Measurements from ENCODE around the gene VPS33B.

DNA sequence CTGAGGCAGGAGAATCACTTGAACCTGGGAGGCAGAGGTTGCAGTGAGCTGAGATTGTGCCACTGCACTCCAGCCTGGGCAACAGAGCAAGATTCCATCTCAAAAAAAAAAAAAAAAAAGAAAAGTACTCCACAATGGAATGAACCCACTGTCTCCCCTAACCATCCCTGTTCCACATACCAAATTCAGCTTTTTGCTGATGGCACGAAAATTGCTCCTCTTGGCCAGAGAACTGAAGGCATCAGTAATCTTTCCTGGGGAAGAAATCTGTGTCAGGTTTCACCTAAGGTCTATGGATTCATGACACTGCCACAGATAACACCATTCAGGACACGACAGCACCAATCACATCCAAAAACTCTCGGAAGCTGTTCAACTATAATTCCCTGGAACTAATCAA, 21.2 kb downstream of the VPS33B start:
- TF ChIP-seq CTCF (IDR thresholded peaks at IDR 0.05), result no peak
- no peak for TF ChIP-seq POLR2AphosphoS5 (IDR thresholded peaks at IDR 0.05)
- TF ChIP-seq POLR2A (IDR thresholded peaks at IDR 0.05), result no peak
